H1 (cell line): ENCODE data around the gene IRAK4. TPM values are rescaled to one million over a fixed set of nuclear protein-coding genes. Genes with fewer than 3 reads are reported as not detected.

ENCODE experiments used
- CTCF ChIA-PET: fragments of 300-600 bp; sonication (Branson Sonifier 250); formaldehyde crosslinking; loops from one replicate; lab custom pipeline; 2021; ENCODE audit not compliant: partially characterized antibody; lab: Charles Lee
- POLR2A ChIA-PET: fragments of 300-600 bp; sonication (Branson Sonifier 250); formaldehyde crosslinking; loops from one replicate; lab custom pipeline; 2021; ENCODE audit warnings: inconsistent platforms; ENCODE audit not compliant: partially characterized antibody; lab: Charles Lee
- DNase-seq, 2 experiments: peaks; one replicate each; pipeline versions ENCODE4 v3.0.0 to v3.0.0-alpha.2; 2010 to 2022; ENCODE audit warnings: low spot score in 2 of 2, low read depth in 1 of 2, mixed read lengths in 1 of 2
- FAIRE-seq: peaks from 2 replicates; lab custom pipeline; 2011; peaks lifted over from hg19 to GRCh38; lab: Jason Lieb, UNC
- H2AFZ ChIP-seq: 2 replicates; pipeline ENCODE4 v1.8.1; 2012; ENCODE audit warnings: low read length, inconsistent platforms
- H2AK5ac ChIP-seq: 2 replicates; pipeline ENCODE4 v1.6.1; 2013; ENCODE audit warnings: low read depth, low read length
- H2BK120ac ChIP-seq: replicated peaks from 2 replicates; pipeline ENCODE3; 2013; ENCODE audit warnings: low read depth, low read length, inconsistent platforms
- H2BK12ac ChIP-seq: 2 replicates; pipeline ENCODE4 v1.6.1; 2013; ENCODE audit warnings: low read depth, low read length
- H2BK15ac ChIP-seq: 2 replicates; pipeline ENCODE4 v1.6.1; 2013; ENCODE audit warnings: low read length
- H2BK20ac ChIP-seq: 2 replicates; pipeline ENCODE4 v1.6.1; 2013; ENCODE audit warnings: low read length
- H2BK5ac ChIP-seq: 2 replicates; pipeline ENCODE4 v1.6.1; 2013; ENCODE audit warnings: low read depth, low read length
- H3K14ac ChIP-seq: 2 replicates; pipeline ENCODE4 v1.6.1; 2013; ENCODE audit warnings: inconsistent platforms; ENCODE audit not compliant: insufficient read length
- H3K18ac ChIP-seq: 2 replicates; pipeline ENCODE4 v1.6.1; 2013; ENCODE audit warnings: low read length; ENCODE audit errors: extremely low read depth
- H3K23ac ChIP-seq: 2 replicates; pipeline ENCODE4 v1.6.1; 2013; ENCODE audit warnings: inconsistent platforms; ENCODE audit not compliant: insufficient read length
- H3K23me2 ChIP-seq: 2 replicates; pipeline ENCODE4 v1.6.1; 2013; ENCODE audit warnings: low read depth, low read length
- H3K27ac ChIP-seq: 2 replicates; pipeline ENCODE4 v1.6.1; 2011; ENCODE audit warnings: low read depth, low read length, inconsistent platforms
- H3K27me3 ChIP-seq, 4 experiments: replicated peaks in 1 of 4; 1 replicate in 1 of 4; 2 replicates in 3 of 4; pipeline versions ENCODE4 v1.6.1 to v1.8.1; 2011 to 2013; ENCODE audit warnings: low read length in 3 of 4, mild to moderate bottlenecking in 3 of 4, inconsistent platforms in 2 of 4, mixed read lengths in 2 of 4, moderate library complexity in 1 of 4; ENCODE audit not compliant: control insufficient read depth in 3 of 4, insufficient read depth in 3 of 4; ENCODE audit errors: extremely low read depth in 1 of 4
- H3K36me3 ChIP-seq, 4 experiments: 2 replicates each; pipeline versions ENCODE4 v1.6.1 to v1.8.1; 2011 to 2013; ENCODE audit warnings: mild to moderate bottlenecking in 4 of 4, low read length in 3 of 4, moderate library complexity in 2 of 4, control low read depth in 1 of 4, inconsistent platforms in 1 of 4; ENCODE audit not compliant: insufficient read depth in 4 of 4, control insufficient read depth in 2 of 4
- H3K4ac ChIP-seq: replicated peaks from 2 replicates; pipeline ENCODE3; 2013; ENCODE audit warnings: low read length, low read depth, mixed read lengths, inconsistent platforms; ENCODE audit not compliant: insufficient read length
- H3K4me1 ChIP-seq, 4 experiments: replicated peaks in 1 of 4; 1 replicate in 1 of 4; 2 replicates in 3 of 4; pipeline versions ENCODE4 v1.6.1 to v1.8.1; 2011 to 2013; ENCODE audit warnings: low read length in 3 of 4, inconsistent platforms in 2 of 4, mixed read lengths in 1 of 4; ENCODE audit not compliant: insufficient read depth in 4 of 4, control insufficient read depth in 3 of 4
- H3K4me2 ChIP-seq, 2 experiments: 2 replicates each; pipeline versions ENCODE4 v1.6.1 to v1.8.1; 2011 to 2013; ENCODE audit warnings: low read depth in 2 of 2, low read length in 2 of 2, control low read depth in 1 of 2, inconsistent platforms in 1 of 2, mild to moderate bottlenecking in 1 of 2; ENCODE audit not compliant: insufficient read depth in 1 of 2
- H3K4me3 ChIP-seq, 4 experiments: fragments of 200-600, 300-600 bp in 1 of 4; sonication (generic), shearing (Covaris generic), sonication (Bioruptor Twin) in 1 of 4; 2 replicates each; pipeline versions ENCODE4 v1.5.1 to v1.8.1; 2011 to 2016; ENCODE audit warnings: low read length in 4 of 4, low read depth in 3 of 4, control low read depth in 2 of 4, inconsistent platforms in 2 of 4, mild to moderate bottlenecking in 2 of 4, mixed read lengths in 1 of 4, moderate library complexity in 1 of 4; ENCODE audit not compliant: insufficient read depth in 2 of 4; ENCODE audit errors: extremely low read depth in 1 of 4
- H3K56ac ChIP-seq: replicated peaks from 2 replicates; pipeline ENCODE3; 2013; ENCODE audit warnings: low read depth, mild to moderate bottlenecking, mixed read lengths, low read length, inconsistent platforms; ENCODE audit not compliant: insufficient read length
- H3K79me1 ChIP-seq: 2 replicates; pipeline ENCODE4 v1.6.1; 2013; ENCODE audit warnings: low read depth, low read length, control low read depth
- H3K79me2 ChIP-seq, 2 experiments: 2 replicates each; pipeline versions ENCODE4 v1.6.1 to v1.8.1; 2012 to 2013; ENCODE audit warnings: low read length in 2 of 2, mild to moderate bottlenecking in 2 of 2, inconsistent platforms in 1 of 2; ENCODE audit not compliant: insufficient read depth in 2 of 2, control insufficient read depth in 1 of 2
- H3K9ac ChIP-seq, 4 experiments: replicated peaks in 1 of 4; 1 replicate in 1 of 4; 2 replicates in 3 of 4; pipeline versions ENCODE4 v1.6.1 to v1.8.1; 2011 to 2013; ENCODE audit warnings: low read depth in 3 of 4, low read length in 3 of 4, control low read depth in 2 of 4, mild to moderate bottlenecking in 2 of 4, moderate library complexity in 2 of 4, inconsistent platforms in 1 of 4; ENCODE audit errors: extremely low read depth in 1 of 4
- H3K9me3 ChIP-seq, 2 experiments: 2 replicates each; pipeline versions ENCODE4 v1.6.1 to v1.8.1; 2012 to 2013; ENCODE audit warnings: mild to moderate bottlenecking in 2 of 2, moderate library complexity in 2 of 2, control low read depth in 1 of 2, inconsistent platforms in 1 of 2, low read depth in 1 of 2, low read length in 1 of 2, mixed read lengths in 1 of 2; ENCODE audit not compliant: insufficient read depth in 2 of 2
- H4K20me1 ChIP-seq, 2 experiments: replicated peaks in 1 of 2; 2 replicates each; pipeline versions ENCODE3 to v1.8.1; 2011 to 2013; ENCODE audit warnings: inconsistent platforms in 2 of 2, low read length in 2 of 2, mild to moderate bottlenecking in 1 of 2; ENCODE audit not compliant: insufficient read depth in 2 of 2, control insufficient read depth in 1 of 2
- H4K5ac ChIP-seq: 2 replicates; pipeline ENCODE4 v1.6.1; 2013; ENCODE audit warnings: low read length, low read depth, mixed read lengths, inconsistent platforms; ENCODE audit not compliant: insufficient read length
- H4K8ac ChIP-seq: 2 replicates; pipeline ENCODE4 v1.8.0; 2013; ENCODE audit warnings: mild to moderate bottlenecking, moderate library complexity, low read length, inconsistent platforms; ENCODE audit not compliant: insufficient read depth; ENCODE audit errors: extremely low read depth
- H4K91ac ChIP-seq: replicated peaks from 2 replicates; pipeline ENCODE3; 2013; ENCODE audit warnings: low read length, mixed read lengths, inconsistent platforms; ENCODE audit not compliant: insufficient read length
- BCL11A ChIP-seq, 2 experiments: IDR thresholded peaks; one replicate each; pipeline ENCODE4 v1.6.1; 2011; ENCODE audit warnings: low read depth in 2 of 2, low read length in 2 of 2, mild to moderate bottlenecking in 2 of 2
- CBX8 ChIP-seq: fragments of 300-800, 300-1000 bp; sonication (generic); IDR thresholded peaks from 2 replicates; pipeline ENCODE4 v1.7.1; 2016; ENCODE audit warnings: low read depth, low read length, borderline replicate concordance
- EGR1 ChIP-seq: IDR thresholded peaks from 2 replicates; pipeline ENCODE4 v1.6.1; 2011; ENCODE audit warnings: low read depth, low read length, borderline replicate concordance
- EZH2 ChIP-seq: fragments of 200-600 bp; sonication (generic); IDR thresholded peaks from 2 replicates; pipeline ENCODE4 v1.7.1; 2012; ENCODE audit warnings: low read depth, mild to moderate bottlenecking, moderate library complexity, low read length, inconsistent platforms; ENCODE audit not compliant: severe bottlenecking
- GABPA ChIP-seq: IDR thresholded peaks from 2 replicates; pipeline ENCODE4 v1.6.1; 2011; ENCODE audit warnings: mild to moderate bottlenecking, low read length, moderate library complexity, borderline replicate concordance; ENCODE audit not compliant: insufficient read depth
- GTF2F1 ChIP-seq: IDR thresholded peaks from 2 replicates; pipeline ENCODE4 v1.6.1; 2012; ENCODE audit warnings: low read depth, low read length, improper control_type of control experiment, borderline replicate concordance
- HDAC2 ChIP-seq, 2 experiments: fragments of 300-600 bp in 1 of 2; sonication (generic) in 1 of 2; IDR thresholded peaks; 2 replicates each; pipeline ENCODE4 v1.6.1; 2011 to 2012; ENCODE audit warnings: low read depth in 2 of 2, low read length in 2 of 2, mild to moderate bottlenecking in 2 of 2, moderate library complexity in 2 of 2, borderline replicate concordance in 1 of 2, inconsistent platforms in 1 of 2
- HDAC6 ChIP-seq: IDR thresholded peaks from one replicate; pipeline ENCODE4 v1.7.1; 2012; ENCODE audit warnings: low read depth, mild to moderate bottlenecking, inconsistent platforms, low read length, moderate library complexity
- JUND ChIP-seq: IDR thresholded peaks from 2 replicates; pipeline ENCODE4 v1.6.1; 2011; ENCODE audit warnings: mild to moderate bottlenecking, improper control_type of control experiment, low read length
- KDM5A ChIP-seq: fragments of 200-600 bp; IDR thresholded peaks from 2 replicates; pipeline ENCODE4 v1.7.1; 2012; ENCODE audit warnings: mild to moderate bottlenecking, low read length, inconsistent platforms, mixed read lengths
- POLR2A ChIP-seq, 2 experiments: IDR thresholded peaks; 1 replicate in 1 of 2; 2 replicates in 1 of 2; pipeline ENCODE4 v1.6.1; 2011; ENCODE audit warnings: low read depth in 2 of 2, low read length in 2 of 2, mild to moderate bottlenecking in 2 of 2; ENCODE audit errors: control extremely low read depth in 1 of 2
- SAP30 ChIP-seq: fragments of 300-600 bp; sonication (generic); IDR thresholded peaks from 2 replicates; pipeline ENCODE4 v1.7.1; 2012; ENCODE audit warnings: low read length, moderate library complexity, mild to moderate bottlenecking, inconsistent platforms; ENCODE audit not compliant: insufficient read depth, insufficient replicate concordance
- SIN3A ChIP-seq, 2 experiments: IDR thresholded peaks in 1 of 2; conservative IDR thresholded peaks in 1 of 2; 2 replicates each; pipeline ENCODE4 v1.6.1; 2011 to 2012; ENCODE audit warnings: low read length in 2 of 2, improper control_type of control experiment in 1 of 2, low read depth in 1 of 2, mild to moderate bottlenecking in 1 of 2
- SP1 ChIP-seq: IDR thresholded peaks from 2 replicates; pipeline ENCODE4 v1.6.1; 2011; ENCODE audit warnings: low read depth, low read length
- SRF ChIP-seq: IDR thresholded peaks from 2 replicates; pipeline ENCODE4 v1.6.1; 2011; ENCODE audit warnings: mild to moderate bottlenecking, low read depth, low read length, moderate library complexity
- WGBS, 2 experiments: shearing (Covaris generic) in 1 of 2; methylation state at CpG; one replicate each; pipeline versions ENCODE4 v1.1.6 to v1.1.7; 2013 to 2015; ENCODE audit warnings: low lambda C conversion rate in 2 of 2, mixed read lengths in 2 of 2, inconsistent platforms in 1 of 2, low coverage in 1 of 2, missing lambda C conversion rate in 1 of 2; ENCODE audit not compliant: insufficient replicate concordance in 2 of 2, insufficient coverage in 1 of 2, insufficient read length in 1 of 2; ENCODE audit errors: extremely low coverage in 1 of 2, missing lambda C conversion rate in 1 of 2; 5-methylcytosine and 5-hydroxymethylcytosine counted together
- polyA plus RNA-seq, 7 experiments: library from polyadenylated mRNA; depleted of rRNA in 3 of 7; stranded (reverse) in 5 of 7; unstranded in 2 of 7; fragments of >200 nt in 5 of 7; fragments of 200-250 nt in 2 of 7; gene quantifications; 1 replicate in 5 of 7; 2 replicates in 1 of 7; 4 replicates in 1 of 7; pipeline versions ENCODE4 v1.2.1 to v1.2.3, GENCODE V29; 2011 to 2013; ENCODE audit warnings: missing spikeins in 2 of 7, mixed read lengths in 2 of 7
- total RNA-seq: library from RNA; stranded (reverse); fragmentation: NEBNext Ultra II Directional; extraction: Animal tissue kit (Norgen Biotek cat#: 25700); gene quantifications from 2 replicates; pipeline ENCODE4 v1.2.1, GENCODE V29; 2021

IRAK4 gene
- total and polyA plus RNA-seq, 2 of the 8 experiments (the other 6 are each of a cell fraction or from before 2014, with no cell fraction given), result 2.3 to 7.7 TPM

GRCh38 chr12:43711348-43711747, 47.4 kb upstream of the IRAK4 start:
- ChIA-PET POLR2A (no interaction called here), CTCF (no interaction called here)
- Histone ChIP-seq H3K9ac (no peak overlapping the region), H3K27ac (no peak overlapping the region), H3K4ac (no peak overlapping the region), H2BK5ac (no peak overlapping the region), H3K79me2 (no peaks in the 10 kb centered on the region), H4K20me1 (no peaks in the 10 kb centered on the region), H2BK12ac (no peak overlapping the region), H3K4me2 (no peak overlapping the region), H2AFZ (no peak overlapping the region), H3K23me2 (no peaks in the 10 kb centered on the region), H3K4me3 (no peak overlapping the region), H4K5ac (no peak overlapping the region), H3K79me1 (no peaks in the 10 kb centered on the region), H3K27me3 (no peaks in the 10 kb centered on the region), H4K91ac (no peak overlapping the region), H3K9me3 (no peaks in the 10 kb centered on the region), H3K23ac (no peak overlapping the region), H3K18ac (no peak overlapping the region), H2BK120ac (no peak overlapping the region), H3K4me1 (no peaks in the 10 kb centered on the region), H3K36me3 (no peaks in the 10 kb centered on the region), H2BK20ac (no peak overlapping the region), H4K8ac (no peak overlapping the region), H2BK15ac (no peak overlapping the region), H2AK5ac (no peak overlapping the region), H3K56ac (no peak overlapping the region), H3K14ac (no peak overlapping the region)
- WGBS, 2 experiments, result 84% methylated on average over 2 of the region's 2 CpGs; no CpG with 5 or more reads in 1 of the 2 experiments
- FAIRE-seq (no peak), DNase-seq (no peak)
- TF ChIP-seq HDAC6 (no peak), JUND (no peak), GTF2F1 (no peak), HDAC2 (IDR thresholded peaks at IDR 0.05; ENCODE audit: borderline replicate concordance in 1 of 2, low read depth in 2 of 2, low read length in 2 of 2) (no peak), SAP30 (no peak), EZH2 (no peak), BCL11A (IDR thresholded peaks at IDR 0.05; ENCODE audit: low read depth in 2 of 2, low read length in 2 of 2) (no peak), SP1 (no peak), EGR1 (no peak), CBX8 (no peak), SIN3A (conservative IDR thresholded peaks at IDR 0.05 in 1 of 2, IDR thresholded peaks at IDR 0.05 in 1 of 2; ENCODE audit: low read depth in 1 of 2, low read length in 2 of 2) (no peak), KDM5A (no peak), SRF (no peak), GABPA (no peak), POLR2A (IDR thresholded peaks at IDR 0.05; ENCODE audit: control extremely low read depth in 1 of 2, low read depth in 2 of 2, low read length in 2 of 2) (no peak)
